ENCODE measurements around the gene LRRFIP1.

DNA sequence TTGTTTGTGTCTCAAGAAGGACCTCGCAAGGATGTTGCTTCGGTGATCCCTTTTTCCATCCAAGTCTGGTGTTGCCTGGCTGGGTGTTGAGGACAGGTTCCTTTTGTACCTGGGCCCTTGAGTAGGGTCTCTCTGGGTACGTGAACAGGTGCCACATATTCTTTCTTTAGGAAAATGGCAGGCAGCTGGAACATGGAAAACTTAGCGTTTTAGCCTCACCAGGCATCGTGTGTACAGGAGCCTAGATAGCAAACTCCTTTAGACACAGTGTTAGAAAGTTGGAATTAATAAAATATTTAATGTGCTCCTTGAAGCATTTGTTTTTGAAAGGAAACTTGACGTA is 116.9 kb downstream of the LRRFIP1 start:
- TF ChIP-seq CTCF (IDR thresholded peaks at IDR 0.05; ENCODE audit: insufficient read depth, low read length) (no peak), REST (IDR thresholded peaks at IDR 0.05; ENCODE audit: insufficient replicate concordance, low read depth) (no peak), GABPA (IDR thresholded peaks at IDR 0.05; ENCODE audit: low read depth) (no peak)
